GM12873 (cell line): ENCODE results near the gene LAMC2.

Experiments used
- TF ChIP-seq, protein P1 (sequence below): IDR thresholded peaks from 2 replicates; pipeline ENCODE4 v1.5.1; 2012; ENCODE audit warnings: low read depth, mild to moderate bottlenecking, moderate library complexity, low read length, control low read depth; ENCODE audit not compliant: insufficient read depth; ENCODE audit errors: missing control alignments

The LAMC2 gene

DNA sequence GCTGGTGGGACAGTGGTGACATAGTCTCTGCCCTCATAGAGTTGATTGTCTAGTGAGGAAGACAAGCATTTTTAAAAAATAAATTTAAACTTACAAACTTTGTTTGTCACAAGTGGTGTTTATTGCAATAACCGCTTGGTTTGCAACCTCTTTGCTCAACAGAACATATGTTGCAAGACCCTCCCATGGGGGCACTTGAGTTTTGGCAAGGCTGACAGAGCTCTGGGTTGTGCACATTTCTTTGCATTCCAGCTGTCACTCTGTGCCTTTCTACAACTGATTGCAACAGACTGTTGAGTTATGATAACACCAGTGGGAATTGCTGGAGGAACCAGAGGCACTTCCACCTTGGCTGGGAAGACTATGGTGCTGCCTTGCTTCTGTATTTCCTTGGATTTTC is 58.4 kb downstream of the LAMC2 start:
- TF ChIP-seq, protein P1, sequence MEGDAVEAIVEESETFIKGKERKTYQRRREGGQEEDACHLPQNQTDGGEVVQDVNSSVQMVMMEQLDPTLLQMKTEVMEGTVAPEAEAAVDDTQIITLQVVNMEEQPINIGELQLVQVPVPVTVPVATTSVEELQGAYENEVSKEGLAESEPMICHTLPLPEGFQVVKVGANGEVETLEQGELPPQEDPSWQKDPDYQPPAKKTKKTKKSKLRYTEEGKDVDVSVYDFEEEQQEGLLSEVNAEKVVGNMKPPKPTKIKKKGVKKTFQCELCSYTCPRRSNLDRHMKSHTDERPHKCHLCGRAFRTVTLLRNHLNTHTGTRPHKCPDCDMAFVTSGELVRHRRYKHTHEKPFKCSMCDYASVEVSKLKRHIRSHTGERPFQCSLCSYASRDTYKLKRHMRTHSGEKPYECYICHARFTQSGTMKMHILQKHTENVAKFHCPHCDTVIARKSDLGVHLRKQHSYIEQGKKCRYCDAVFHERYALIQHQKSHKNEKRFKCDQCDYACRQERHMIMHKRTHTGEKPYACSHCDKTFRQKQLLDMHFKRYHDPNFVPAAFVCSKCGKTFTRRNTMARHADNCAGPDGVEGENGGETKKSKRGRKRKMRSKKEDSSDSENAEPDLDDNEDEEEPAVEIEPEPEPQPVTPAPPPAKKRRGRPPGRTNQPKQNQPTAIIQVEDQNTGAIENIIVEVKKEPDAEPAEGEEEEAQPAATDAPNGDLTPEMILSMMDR: no peak

DNA sequence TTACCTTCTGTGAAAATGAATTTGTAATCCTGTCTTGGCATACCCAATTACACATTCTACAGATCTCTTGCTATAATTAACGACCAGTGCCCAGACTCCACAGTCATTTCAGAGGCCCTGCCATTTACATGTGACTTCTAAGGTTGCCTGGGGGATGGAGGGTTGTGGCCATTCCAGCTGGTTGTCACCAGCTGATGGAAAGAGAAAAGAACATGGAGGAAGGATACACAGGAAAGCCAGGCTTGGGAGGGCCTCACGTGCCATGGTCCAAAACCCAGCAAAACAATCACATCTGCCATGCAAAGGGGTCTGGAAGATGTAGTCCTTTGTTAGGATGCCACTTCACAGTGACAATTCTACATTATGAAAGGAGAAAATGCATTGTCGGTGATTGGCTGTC is 59.3 kb downstream of the LAMC2 start:
- TF ChIP-seq, protein P1: no peak

DNA sequence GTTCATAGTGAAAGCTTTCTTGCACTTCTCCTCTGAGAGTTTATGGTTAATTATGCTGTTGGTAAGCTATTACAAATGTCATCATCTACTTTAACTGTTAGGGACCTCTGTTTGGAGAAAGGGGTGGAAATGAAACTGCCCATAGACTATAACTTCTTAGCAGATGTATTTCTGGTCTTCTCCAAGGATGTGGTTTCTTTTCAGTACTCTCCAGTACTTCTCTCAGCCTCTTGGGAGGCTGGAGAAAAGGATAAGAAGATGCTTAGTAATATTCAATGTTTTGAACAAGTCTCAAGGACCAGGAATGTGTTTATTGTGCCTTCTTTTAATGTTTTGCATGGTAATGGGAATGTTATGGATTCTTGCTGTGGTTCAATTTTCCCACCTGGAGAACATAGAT is 60.4 kb downstream of the LAMC2 start:
- TF ChIP-seq, protein P1: no peak

DNA sequence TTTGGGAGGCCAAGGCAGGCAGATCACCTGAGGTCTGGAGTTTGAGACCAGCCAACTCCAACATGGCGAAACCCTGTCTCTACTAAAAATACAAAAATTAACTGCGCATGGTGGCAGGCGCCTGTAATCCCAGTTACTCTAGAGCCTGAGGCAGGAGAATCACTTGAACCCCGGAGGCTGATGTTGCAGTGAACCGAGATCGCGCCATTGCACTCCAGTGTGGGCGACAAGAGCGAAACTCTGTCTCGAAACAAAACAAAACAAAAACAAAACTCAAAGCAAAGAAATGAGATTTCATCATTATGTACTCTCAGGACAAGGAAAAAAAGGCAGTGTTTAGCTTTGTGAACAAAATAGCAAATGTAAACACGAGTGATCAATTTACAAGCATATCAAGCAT is 61.0 kb downstream of the LAMC2 start:
- TF ChIP-seq, protein P1: no peak

DNA sequence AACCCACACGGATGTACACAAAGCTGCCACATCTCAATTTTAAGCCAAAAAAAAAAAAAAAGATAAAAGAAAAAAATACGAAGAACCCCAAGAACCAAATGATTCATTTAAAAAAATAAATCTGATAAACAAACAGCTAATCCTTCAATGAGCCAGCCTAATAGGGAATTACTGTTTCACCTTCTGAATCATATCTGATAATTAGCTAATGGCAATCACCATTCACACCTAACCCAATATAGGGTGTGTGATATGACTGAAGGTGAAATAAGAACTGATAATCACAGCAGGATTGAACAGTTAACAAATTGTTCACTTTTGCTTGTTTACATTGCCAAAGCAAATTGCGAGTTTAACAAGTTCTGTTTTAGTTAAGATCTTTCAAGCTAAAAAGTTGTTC is 61.4 kb downstream of the LAMC2 start:
- TF ChIP-seq, protein P1: no peak

DNA sequence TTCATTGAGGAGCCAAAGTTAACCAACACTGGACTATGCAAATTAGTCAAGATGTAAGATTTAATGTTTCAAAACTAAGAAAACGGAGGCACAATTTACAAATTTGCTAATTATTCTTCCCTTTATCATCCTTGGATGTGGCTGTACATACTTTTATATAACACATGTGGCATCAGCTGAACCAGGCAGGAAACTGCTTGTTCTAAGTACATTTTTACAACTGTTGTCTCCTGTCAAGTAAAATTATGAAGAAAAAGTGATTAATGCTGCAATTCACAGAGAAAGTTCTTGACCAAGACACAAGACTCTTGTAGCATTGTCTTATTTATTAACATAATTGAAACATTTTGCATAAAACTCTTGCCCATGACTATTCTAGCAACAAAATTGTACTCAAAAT is 61.9 kb downstream of the LAMC2 start:
- TF ChIP-seq, protein P1: no peak

DNA sequence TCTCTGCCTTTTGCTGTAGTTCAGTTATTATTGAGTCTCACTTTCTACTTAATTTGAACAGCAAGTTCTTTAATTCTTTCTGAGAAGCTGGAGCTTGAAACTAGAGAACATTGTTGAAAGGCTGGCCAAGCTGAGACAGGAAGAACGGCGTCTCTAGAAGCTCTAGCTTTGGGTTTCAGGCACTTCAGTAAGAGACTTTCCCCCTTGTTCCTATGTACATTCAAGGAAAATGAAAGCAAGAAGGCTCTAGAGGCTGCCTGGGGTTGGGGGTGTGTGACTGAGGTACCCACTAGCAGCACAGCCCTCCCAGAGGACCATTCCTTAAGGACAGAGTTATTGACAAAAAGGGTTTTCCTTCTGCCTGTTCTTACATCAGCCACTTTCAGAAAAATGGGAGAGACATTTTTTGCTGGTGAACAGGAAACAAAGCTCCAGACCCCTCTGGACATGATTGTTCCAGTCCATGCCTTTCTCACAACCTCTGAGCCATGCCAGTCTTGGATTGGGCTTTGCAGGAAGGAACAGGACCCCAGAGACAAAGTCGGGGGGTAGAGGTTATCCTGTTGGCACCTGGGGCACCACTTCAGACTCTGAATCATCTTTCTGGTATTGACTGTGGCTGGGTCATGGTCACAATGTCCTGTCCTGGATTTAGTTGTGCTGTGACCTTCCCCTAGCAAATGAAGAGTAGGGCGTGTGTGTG is 63.1 kb downstream of the LAMC2 start:
- TF ChIP-seq, protein P1: no peak
